Eye (tissue), 1 donor: ENCODE data around the gene RIC8B.

Experiments
- DNase-seq: peaks from one replicate; pipeline ENCODE4 v3.0.0-alpha.2; 2015

RIC8B gene

GRCh38 chr12:106801830-106802533, 27.5 kb downstream of the RIC8B start:
- DNase-seq, result no peak

- DNase-seq, result no peak
Measured at GRCh38 chr12:106804668-106805067, 30.2 kb downstream of the RIC8B start.

- DNase-seq, result peak; percentile 39
Measured at GRCh38 chr12:106814714-106815113, 40.2 kb downstream of the RIC8B start.

- DNase-seq, result no peak
Measured at GRCh38 chr12:106815741-106816140, 41.3 kb downstream of the RIC8B start.

- DNase-seq, result no peak
Measured at GRCh38 chr12:106816231-106816630, 41.7 kb downstream of the RIC8B start.

- no peak for DNase-seq
Measured at GRCh38 chr12:106819991-106820390, 45.5 kb downstream of the RIC8B start.

- no peak for DNase-seq
Measured at GRCh38 chr12:106831699-106832098, 57.2 kb downstream of the RIC8B start.

GRCh38 chr12:106837782-106838181, 63.3 kb downstream of the RIC8B start:
- no peak for DNase-seq

- DNase-seq, result no peak
Measured at GRCh38 chr12:106839333-106839732, 64.9 kb downstream of the RIC8B start.

- peak; percentile 46 for DNase-seq
Measured at GRCh38 chr12:106840243-106840642, 65.8 kb downstream of the RIC8B start.

GRCh38 chr12:106841510-106842302, 67.2 kb downstream of the RIC8B start:
- DNase-seq, result peak; percentile 82

GRCh38 chr12:106845902-106846301, 71.4 kb downstream of the RIC8B start:
- DNase-seq, result no peak

GRCh38 chr12:106847861-106848260, 73.4 kb downstream of the RIC8B start:
- no peak for DNase-seq

- DNase-seq, result no peak
Measured at GRCh38 chr12:106851306-106851705, 76.8 kb downstream of the RIC8B start.

GRCh38 chr12:106854723-106855122, 80.2 kb downstream of the RIC8B start:
- no peak for DNase-seq

GRCh38 chr12:106855221-106855758, 80.8 kb downstream of the RIC8B start:
- DNase-seq, result no peak

- no peak for DNase-seq
Measured at GRCh38 chr12:106861984-106862916, 87.8 kb downstream of the RIC8B start.

- peak; percentile 24 for DNase-seq
Measured at GRCh38 chr12:106863189-106863588, 88.7 kb downstream of the RIC8B start.

- no peak for DNase-seq
Measured at GRCh38 chr12:106865683-106866082, 91.2 kb downstream of the RIC8B start.

- no peak for DNase-seq
Measured at GRCh38 chr12:106866426-106867080, 92.1 kb downstream of the RIC8B start.

- DNase-seq, result no peak
Measured at GRCh38 chr12:106867651-106868050, 93.2 kb downstream of the RIC8B start.

GRCh38 chr12:106868982-106869700, 94.7 kb downstream of the RIC8B start:
- DNase-seq, result no peak
